KMS-11 (cell line): Measurements from ENCODE around the gene FAM181B.

Experiments used
- H2AFZ ChIP-seq: fragments of 200-600 bp; sonication (generic); 2 replicates; pipeline ENCODE4 v1.6.1; 2016; ENCODE audit warnings: antibody characterized with exemption, mixed run types, low read depth
- H3K27ac ChIP-seq: fragments of 200-600 bp; sonication (generic); 2 replicates; pipeline ENCODE4 v1.6.1; 2016; ENCODE audit warnings: mild to moderate bottlenecking, mixed run types
- H3K27me3 ChIP-seq: fragments of 200-600 bp; sonication (generic); 2 replicates; pipeline ENCODE4 v1.6.1; 2017; ENCODE audit warnings: mild to moderate bottlenecking, low read depth, mixed run types, moderate library complexity; ENCODE audit not compliant: insufficient read depth
- H3K36me3 ChIP-seq: fragments of 200-600 bp; sonication (generic); 2 replicates; pipeline ENCODE4 v1.6.1; 2017; ENCODE audit warnings: mild to moderate bottlenecking, mixed run types; ENCODE audit not compliant: insufficient read depth
- H3K4me1 ChIP-seq: fragments of 200-600 bp; sonication (generic); 2 replicates; pipeline ENCODE4 v1.6.1; 2016; ENCODE audit warnings: mild to moderate bottlenecking, low read depth, mixed run types; ENCODE audit not compliant: poor library complexity, severe bottlenecking
- H3K4me2 ChIP-seq: fragments of 200-600 bp; sonication (generic); 2 replicates; pipeline ENCODE4 v1.7.0; 2016; ENCODE audit warnings: mild to moderate bottlenecking, mixed run types
- H3K4me3 ChIP-seq: fragments of 200-600 bp; sonication (generic); IDR thresholded peaks from 2 replicates; pipeline ENCODE4 v1.6.1; 2017; ENCODE audit warnings: low read depth, low read length, mixed read lengths; ENCODE audit not compliant: insufficient read depth
- H3K79me2 ChIP-seq: fragments of 200-600 bp; sonication (generic); 2 replicates; pipeline ENCODE4 v1.6.1; 2016; ENCODE audit warnings: low read depth, mixed run types; ENCODE audit not compliant: insufficient read depth
- H3K9ac ChIP-seq: fragments of 200-600 bp; sonication (generic); 2 replicates; pipeline ENCODE4 v1.6.1; 2016; ENCODE audit warnings: mild to moderate bottlenecking, mixed run types
- H4K20me1 ChIP-seq: fragments of 200-600 bp; sonication (generic); 2 replicates; pipeline ENCODE4 v1.6.1; 2016; ENCODE audit warnings: mild to moderate bottlenecking, mixed run types; ENCODE audit not compliant: insufficient read depth
- CTCF ChIP-seq: fragments of 200-600 bp; sonication (generic); conservative IDR thresholded peaks from 2 replicates; pipeline ENCODE4 v1.6.1; 2017; ENCODE audit warnings: low read depth, mild to moderate bottlenecking, antibody characterized with exemption, low read length, moderate library complexity, mixed read lengths

FAM181B gene

GRCh38 chr11:82750643-82751139 is 17.0 kb upstream of the FAM181B start:
- Histone ChIP-seq H3K4me2 (no peak overlapping the region), H3K4me1 (no peaks in the 10 kb centered on the region), H3K4me3 (no peak overlapping the region), H4K20me1 (no peaks in the 10 kb centered on the region), H3K27ac (no peak overlapping the region), H2AFZ (no peak overlapping the region), H3K27me3 (no peaks in the 10 kb centered on the region), H3K9ac (no peak overlapping the region), H3K36me3 (no peaks in the 10 kb centered on the region), H3K79me2 (no peaks in the 10 kb centered on the region)
- TF ChIP-seq CTCF: no peak

- H3K4me3 ChIP-seq: no peak overlapping the region
- no peaks in the 10 kb centered on the region for H3K79me2 ChIP-seq
- no peaks in the 10 kb centered on the region for H3K27me3 ChIP-seq
- TF ChIP-seq CTCF: no peak
- H3K27ac ChIP-seq: no peak overlapping the region
- no peak overlapping the region for H2AFZ ChIP-seq
- H3K4me2 ChIP-seq: no peak overlapping the region
- no peaks in the 10 kb centered on the region for H3K4me1 ChIP-seq
- H3K9ac ChIP-seq: no peak overlapping the region
- no peaks in the 10 kb centered on the region for H3K36me3 ChIP-seq
- H4K20me1 ChIP-seq: no peaks in the 10 kb centered on the region
These were observed 13.8 kb upstream of the FAM181B start for GRCh38 chr11:82747471-82747870.

GRCh38 chr11:82738091-82738490 is 4.4 kb upstream of the FAM181B start:
- no peak for TF ChIP-seq CTCF
- Histone ChIP-seq H3K4me2 (no peak overlapping the region), H3K79me2 (no peaks in the 10 kb centered on the region), H2AFZ (no peak overlapping the region), H3K4me3 (no peak overlapping the region), H4K20me1 (no peaks in the 10 kb centered on the region), H3K4me1 (no peaks in the 10 kb centered on the region), H3K27me3 (no peaks in the 10 kb centered on the region), H3K9ac (no peak overlapping the region), H3K27ac (no peak overlapping the region), H3K36me3 (no peaks in the 10 kb centered on the region)

GRCh38 chr11:82734120-82734479 is 436 bp upstream of the FAM181B start:
- H3K79me2 ChIP-seq: no peaks in the 10 kb centered on the region
- peak overlapping the region; percentile 53; the same call in 1 of the 2 replicates for H2AFZ ChIP-seq
- H3K27me3 ChIP-seq: no peaks in the 10 kb centered on the region
- no peak overlapping the region for H3K4me2 ChIP-seq
- H3K36me3 ChIP-seq: no peaks in the 10 kb centered on the region
- H3K27ac ChIP-seq: no peak overlapping the region
- no peaks in the 10 kb centered on the region for H3K4me1 ChIP-seq
- TF ChIP-seq CTCF: no peak
- H3K9ac ChIP-seq: no peak overlapping the region
- H3K4me3 ChIP-seq: no peak overlapping the region
- no peaks in the 10 kb centered on the region for H4K20me1 ChIP-seq
